Esophagus muscularis mucosa (tissue), 3 donors: ENCODE results near the gene RAB40A.

Experiments used
- EP300 ChIP-seq: sonication (generic); formaldehyde crosslinking; IDR thresholded peaks from one replicate; pipeline ENCODE4 v1.6.1; 2017; ENCODE audit warnings: antibody characterized with exemption
- POLR2A ChIP-seq: fragments of 450-650 bp; IDR thresholded peaks from one replicate; pipeline ENCODE4 v1.6.1; 2017; ENCODE audit warnings: antibody characterized with exemption, moderate library complexity, mild to moderate bottlenecking, low read depth
- POLR2AphosphoS5 ChIP-seq, 2 donors: sonication (generic); formaldehyde crosslinking; IDR thresholded peaks; one replicate each; pipeline ENCODE4 v1.6.1; 2017; ENCODE audit warnings: antibody characterized with exemption in 2 of 2

DNA sequence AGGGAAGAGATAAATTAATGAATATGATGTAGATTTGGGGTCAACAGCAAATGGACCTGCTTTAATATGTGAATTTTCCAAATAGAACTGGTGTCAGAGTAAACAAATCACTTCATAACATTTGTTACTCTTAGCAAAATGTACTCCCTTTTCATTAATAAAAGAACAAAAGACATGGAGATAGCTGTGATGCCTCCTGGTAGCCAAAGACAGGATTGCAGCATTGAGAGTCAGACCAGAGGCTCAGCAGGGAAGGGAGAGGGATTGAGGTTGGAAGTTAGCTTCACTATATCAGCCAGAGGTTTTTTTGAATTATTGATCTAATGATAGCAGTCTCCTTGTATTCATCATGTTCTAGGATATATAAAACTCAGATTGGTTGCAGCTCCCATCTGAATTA, 17.4 kb upstream of the RAB40A start:
- TF ChIP-seq POLR2A: no peak
- TF ChIP-seq POLR2AphosphoS5 (IDR thresholded peaks at IDR 0.05): no peak
- no peak for TF ChIP-seq EP300
